ENCODE results near the gene KRT10. TPM values are rescaled to one million over a fixed set of nuclear protein-coding genes. Genes with fewer than 3 reads are reported as not detected.

The KRT10 gene
- total RNA-seq, 1 experiment from 2014 or later = 49.4 TPM

DNA sequence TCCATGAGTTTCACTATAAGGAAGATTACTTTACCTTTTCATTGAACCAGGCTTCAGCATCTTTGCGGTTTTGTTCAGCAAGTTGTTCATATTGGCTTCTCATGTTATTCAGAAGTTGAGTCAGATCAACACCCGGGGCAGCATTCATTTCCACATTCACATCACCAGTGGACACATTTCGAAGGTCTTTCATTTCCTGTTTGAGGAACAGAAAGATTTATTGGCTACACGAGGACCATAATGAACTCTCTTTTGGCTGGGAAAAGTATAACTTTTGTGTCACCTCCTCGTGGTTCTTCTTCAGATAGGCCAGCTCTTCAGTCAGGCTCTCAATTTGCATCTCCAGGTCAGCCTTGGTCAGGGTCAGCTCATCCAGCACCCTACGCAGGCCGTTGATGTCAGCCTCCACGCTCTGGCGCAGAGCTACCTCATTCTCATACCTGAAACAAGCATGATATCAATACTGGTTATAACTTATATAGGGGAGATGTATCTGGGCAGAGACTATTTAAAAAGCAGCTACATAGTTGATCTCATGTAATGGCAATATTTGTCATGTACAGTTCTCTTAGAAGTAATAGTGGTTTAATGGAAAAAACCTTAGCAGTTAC lies 2.1 kb downstream of the KRT10 start:
- H3K4me3 ChIP-seq = peak overlapping the region; percentile 83
- no peaks in the 10 kb centered on the region for H3K9me2 ChIP-seq (ENCODE audit: insufficient read depth)
- ChIA-PET CTCF (no interaction called here), POLR2A (ENCODE audit: unreplicated experiment) (interaction anchor here (0.7 kb wide), 1 partner anchor 26 kb away, joined by 11 read pairs; no protein-coding TSS in a partner anchor)
- DNase-seq = no peak
- no TSS peak for BruUV-seq (replicated peaks)
- H3K4me2 ChIP-seq = peak overlapping the region; percentile 77
- no peaks in the 10 kb centered on the region for H4K20me1 ChIP-seq (ENCODE audit: insufficient read depth)
- TF ChIP-seq, protein P1, sequence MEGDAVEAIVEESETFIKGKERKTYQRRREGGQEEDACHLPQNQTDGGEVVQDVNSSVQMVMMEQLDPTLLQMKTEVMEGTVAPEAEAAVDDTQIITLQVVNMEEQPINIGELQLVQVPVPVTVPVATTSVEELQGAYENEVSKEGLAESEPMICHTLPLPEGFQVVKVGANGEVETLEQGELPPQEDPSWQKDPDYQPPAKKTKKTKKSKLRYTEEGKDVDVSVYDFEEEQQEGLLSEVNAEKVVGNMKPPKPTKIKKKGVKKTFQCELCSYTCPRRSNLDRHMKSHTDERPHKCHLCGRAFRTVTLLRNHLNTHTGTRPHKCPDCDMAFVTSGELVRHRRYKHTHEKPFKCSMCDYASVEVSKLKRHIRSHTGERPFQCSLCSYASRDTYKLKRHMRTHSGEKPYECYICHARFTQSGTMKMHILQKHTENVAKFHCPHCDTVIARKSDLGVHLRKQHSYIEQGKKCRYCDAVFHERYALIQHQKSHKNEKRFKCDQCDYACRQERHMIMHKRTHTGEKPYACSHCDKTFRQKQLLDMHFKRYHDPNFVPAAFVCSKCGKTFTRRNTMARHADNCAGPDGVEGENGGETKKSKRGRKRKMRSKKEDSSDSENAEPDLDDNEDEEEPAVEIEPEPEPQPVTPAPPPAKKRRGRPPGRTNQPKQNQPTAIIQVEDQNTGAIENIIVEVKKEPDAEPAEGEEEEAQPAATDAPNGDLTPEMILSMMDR (conservative IDR thresholded peaks at IDR 0.05) = no peak
- TF ChIP-seq EZH2 (IDR thresholded peaks at IDR 0.05; ENCODE audit: low read depth) = no peak
- H3K4me1 ChIP-seq (replicated peaks; ENCODE audit: insufficient read depth) = peaks cover 25% of the 10 kb centered on the region
- H3K27me3 ChIP-seq (ENCODE audit: insufficient read depth, low read depth) = no peaks in the 10 kb centered on the region
- peaks cover 8% of the 10 kb centered on the region; the same call in 1 of the 2 replicates for H3K36me3 ChIP-seq (ENCODE audit: low read depth)
- peaks cover 4% of the 10 kb centered on the region; the same call in 1 of the 2 replicates for H3K9me3 ChIP-seq (ENCODE audit: insufficient read depth, low read depth)
- peaks cover 43% of the 10 kb centered on the region for H3K79me2 ChIP-seq (ENCODE audit: low read depth)
- peak overlapping the region; percentile 83; the same call in 1 of the 2 replicates for H3K27ac ChIP-seq
- H3F3A ChIP-seq (ENCODE audit: insufficient read depth, low read depth) = peaks cover 52% of the 10 kb centered on the region
- intact Hi-C loops (cut with micrococcal nuclease; ENCODE audit: unreplicated experiment) = no loop called here
- H2AFZ ChIP-seq = no peak overlapping the region

DNA sequence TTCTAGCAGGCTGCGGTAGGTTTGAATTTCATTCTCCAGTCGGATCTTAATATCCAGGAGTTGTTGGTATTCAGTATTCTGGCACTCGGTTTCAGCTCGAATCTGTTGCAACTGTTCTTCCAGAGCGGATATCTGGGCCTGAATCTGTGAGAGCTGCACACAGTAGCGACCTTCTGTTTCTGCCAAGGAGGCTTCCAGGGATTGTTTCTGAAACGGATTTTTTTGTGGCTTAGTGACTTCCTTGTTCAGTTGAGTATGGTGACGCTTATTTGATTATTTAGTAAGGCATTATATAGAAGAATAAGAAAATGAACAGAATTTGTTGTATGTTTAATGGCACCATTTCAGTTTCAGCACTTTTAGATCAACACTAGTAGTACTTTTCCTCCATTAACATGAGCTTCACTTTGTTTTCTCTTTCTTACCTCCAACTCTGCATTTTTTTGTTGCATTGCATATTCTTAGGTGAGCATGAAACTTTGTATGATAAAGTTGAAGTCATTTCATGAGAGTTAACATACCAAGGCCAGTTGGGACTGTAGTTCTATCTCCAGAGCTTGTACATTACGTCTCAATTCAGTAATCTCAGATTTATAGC lies 2.8 kb downstream of the KRT10 start:
- H3K79me2 ChIP-seq (ENCODE audit: low read depth) = peaks cover 43% of the 10 kb centered on the region
- BruUV-seq (replicated peaks) = TSS peak; percentile 86
- peaks cover 52% of the 10 kb centered on the region for H3F3A ChIP-seq (ENCODE audit: insufficient read depth, low read depth)
- no peaks in the 10 kb centered on the region for H3K9me2 ChIP-seq (ENCODE audit: insufficient read depth)
- H3K4me3 ChIP-seq = peak overlapping the region; percentile 83
- no peak for DNase-seq
- peaks cover 25% of the 10 kb centered on the region for H3K4me1 ChIP-seq (replicated peaks; ENCODE audit: insufficient read depth)
- H3K36me3 ChIP-seq (ENCODE audit: low read depth) = peaks cover 8% of the 10 kb centered on the region; the same call in 1 of the 2 replicates
- H3K27ac ChIP-seq = peak overlapping the region; percentile 83
- no peaks in the 10 kb centered on the region for H3K27me3 ChIP-seq (ENCODE audit: insufficient read depth, low read depth)
- no peaks in the 10 kb centered on the region for H4K20me1 ChIP-seq (ENCODE audit: insufficient read depth)
- ChIA-PET CTCF (no interaction called here), POLR2A (ENCODE audit: unreplicated experiment) (interaction anchor here (0.5 to 0.8 kb wide), 8 partner anchors 32 to 512 kb away, joined by 3 to 15 read pairs (median 4); no protein-coding TSS in a partner anchor)
- peak overlapping the region; percentile 77 for H3K4me2 ChIP-seq
- H2AFZ ChIP-seq = peak overlapping the region; percentile 82
- TF ChIP-seq EZH2 (IDR thresholded peaks at IDR 0.05; ENCODE audit: low read depth) = no peak
- TF ChIP-seq, protein P1 (conservative IDR thresholded peaks at IDR 0.05) = 0 out of 2 replicates have a peak, but pooled peaks have one; percentile 6
- intact Hi-C loops (cut with micrococcal nuclease; ENCODE audit: unreplicated experiment) = loop anchor here (1.0 to 2.0 kb wide), 2 partner anchors 31 to 35 kb away; no protein-coding TSS in a partner anchor
- peaks cover 4% of the 10 kb centered on the region; the same call in 1 of the 2 replicates for H3K9me3 ChIP-seq (ENCODE audit: insufficient read depth, low read depth)

DNA sequence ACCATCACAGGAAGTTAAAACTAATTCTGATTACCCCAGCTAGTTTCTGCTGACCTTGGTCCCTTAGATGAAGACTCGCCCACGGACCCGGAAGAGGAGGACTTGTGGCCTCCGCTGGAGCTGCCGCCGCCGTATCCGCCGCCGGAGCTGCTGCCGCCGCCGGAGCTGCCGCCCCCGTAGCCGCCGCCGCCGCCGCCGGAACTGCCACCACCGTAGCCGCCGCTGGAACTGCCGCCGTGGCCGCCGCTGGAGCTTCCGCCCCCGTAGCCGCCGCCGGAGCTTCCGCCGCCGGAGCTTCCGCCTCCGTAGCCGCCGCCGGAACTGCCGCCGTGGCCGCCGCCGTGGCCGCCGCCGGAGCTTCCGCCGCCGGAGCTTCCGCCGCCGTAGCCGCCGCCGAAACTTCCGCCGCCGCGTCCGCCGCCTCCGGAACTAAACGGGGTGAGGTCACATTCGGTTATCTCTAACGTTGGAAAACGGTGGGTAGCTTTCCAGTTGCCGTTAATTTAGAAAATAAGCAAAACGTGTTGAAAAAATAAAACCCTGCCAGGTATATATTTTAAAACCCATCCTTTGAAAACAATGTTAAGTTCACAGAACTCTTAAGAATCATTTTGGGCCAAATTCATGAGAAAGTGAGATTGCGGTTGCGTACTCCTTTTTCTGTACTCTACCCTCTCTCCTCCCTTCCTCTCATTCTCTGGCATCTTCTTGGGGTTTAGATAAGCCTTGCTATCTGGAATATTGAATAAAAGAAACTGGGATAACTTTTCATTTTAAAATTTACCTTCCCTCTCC lies 3.5 kb downstream of the KRT10 start:
- Histone ChIP-seq H4K20me1 (ENCODE audit: insufficient read depth) (no peaks in the 10 kb centered on the region), H3K4me1 (replicated peaks; ENCODE audit: insufficient read depth) (peaks cover 25% of the 10 kb centered on the region), H3K9me3 (ENCODE audit: insufficient read depth, low read depth) (peaks cover 4% of the 10 kb centered on the region; the same call in 1 of the 2 replicates), H3K4me3 (peak overlapping the region; percentile 83), H2AFZ (peak overlapping the region; percentile 82), H3K79me2 (ENCODE audit: low read depth) (peaks cover 43% of the 10 kb centered on the region), H3K27me3 (ENCODE audit: insufficient read depth, low read depth) (no peaks in the 10 kb centered on the region), H3K27ac (peak overlapping the region; percentile 83), H3K4me2 (peak overlapping the region; percentile 80), H3F3A (ENCODE audit: insufficient read depth, low read depth) (peaks cover 55% of the 10 kb centered on the region), H3K36me3 (ENCODE audit: low read depth) (peaks cover 8% of the 10 kb centered on the region; the same call in 1 of the 2 replicates), H3K9me2 (ENCODE audit: insufficient read depth) (no peaks in the 10 kb centered on the region)
- intact Hi-C loops (cut with micrococcal nuclease; ENCODE audit: unreplicated experiment) = loop anchor here (1.0 to 2.0 kb wide), 2 partner anchors 31 to 36 kb away; no protein-coding TSS in a partner anchor
- ChIA-PET CTCF (interaction anchor here (0.5 to 0.7 kb wide), 4 partner anchors 632 to 860 kb away, joined by 3 to 6 read pairs (median 5); partner anchors contain the start of gene KRT15), POLR2A (ENCODE audit: unreplicated experiment) (interaction anchor here (0.5 to 1.1 kb wide), 21 partner anchors 32 to 1081 kb away, joined by 3 to 20 read pairs (median 5); partner anchors contain the start of genes EIF1 and FKBP10)
- TF ChIP-seq EZH2 (IDR thresholded peaks at IDR 0.05; ENCODE audit: low read depth) = no peak
- TF ChIP-seq, protein P1 (conservative IDR thresholded peaks at IDR 0.05) = 0 out of 2 replicates have a peak, but pooled peaks have one; percentile 18
- BruUV-seq (replicated peaks) = no TSS peak
- peak; percentile 59 to 84 for DNase-seq

Data from PC-9 (cell line).